ENCODE data around the gene DPP3.

The DPP3 gene

GRCh38 chr11:66556086-66556485 lies 75.9 kb downstream of the DPP3 start:
- DNase-seq (ENCODE audit: low spot score) = no peak

- no peak for DNase-seq (ENCODE audit: low spot score)
These were observed 77.6 kb downstream of the DPP3 start for GRCh38 chr11:66557733-66558326.

Small RNAs within 50 kb of the gene (small RNA-seq; reads per million reads assigned to genes)
- gene RF00416 = 0 reads per million in 2 experiments
